MCF 10A (cell line): ENCODE measurements around the gene ZNF615. TPM values are rescaled to one million over a fixed set of nuclear protein-coding genes. Genes with fewer than 3 reads are reported as not detected.
"Not testable (repeated sequence)": the region's sequence is repeated elsewhere in the genome, so short reads cannot be mapped to it uniquely, and the experiment has no call there.

Experiments
- BruUV-seq: library from RNA; stranded (reverse); fragments of 400-500 nt; replicated peaks from 2 replicates; lab custom pipeline; 2021; lab: Mats Ljungman, UMichigan
- CTCF ChIA-PET: fragments of 300-600 bp; sonication (Branson Sonifier 250); formaldehyde crosslinking; extraction: SDS; loops from one replicate; lab custom pipeline; 2021; ENCODE audit warnings: antibody characterized with exemption, inconsistent platforms; lab: Yijun Ruan, JAX
- POLR2A ChIA-PET: fragments of 300-600, 350-650 bp; sonication (Branson Sonifier 250); formaldehyde crosslinking; extraction: SDS; loops from one replicate; lab custom pipeline; 2020; ENCODE audit warnings: antibody characterized with exemption, inconsistent platforms; lab: Yijun Ruan, JAX
- DNase-seq: peaks from one replicate; pipeline ENCODE4 v3.0.0-alpha.2; 2018; ENCODE audit not compliant: unreplicated experiment
- H3K27ac Mint-ChIP-seq: one replicate; pipeline ENCODE4 v1.8.0; 2022; ENCODE audit warnings: mild to moderate bottlenecking, low read depth, mixed read lengths; ENCODE audit not compliant: unreplicated experiment
- H3K27me3 Mint-ChIP-seq: one replicate; pipeline ENCODE4 v1.8.0; 2022; ENCODE audit warnings: mixed read lengths; ENCODE audit not compliant: insufficient read depth, unreplicated experiment
- H3K36me3 Mint-ChIP-seq: one replicate; pipeline ENCODE4 v1.8.0; 2022; ENCODE audit warnings: mild to moderate bottlenecking, moderate library complexity, mixed read lengths; ENCODE audit not compliant: insufficient read depth, unreplicated experiment
- H3K4me1 Mint-ChIP-seq: one replicate; pipeline ENCODE4 v1.8.0; 2022; ENCODE audit warnings: mixed read lengths; ENCODE audit not compliant: insufficient read depth, unreplicated experiment
- H3K4me3 Mint-ChIP-seq: one replicate; pipeline ENCODE4 v1.8.0; 2022; ENCODE audit warnings: mild to moderate bottlenecking, moderate library complexity, mixed read lengths; ENCODE audit not compliant: unreplicated experiment
- H3K9me3 Mint-ChIP-seq: one replicate; pipeline ENCODE4 v1.8.0; 2022; ENCODE audit warnings: mixed read lengths; ENCODE audit not compliant: unreplicated experiment
- intact Hi-C: fragments of 100-400 bp; cut with micrococcal nuclease; formaldehyde crosslinking; loops from 2 replicates; pipeline ENCODE4 v1.14.1; 2022
- total RNA-seq: library from RNA; stranded (reverse); gene quantifications from 2 replicates; pipeline ENCODE4 v1.2.3, GENCODE V29; 2022
- TF ChIP-seq, protein P1 (sequence below): fragments of 200-600 bp; IDR thresholded peaks from one replicate; pipeline ENCODE4 v1.8.0; 2022; ENCODE audit warnings: antibody characterized with exemption, mild to moderate bottlenecking; ENCODE audit not compliant: unreplicated experiment

The ZNF615 gene
- total RNA-seq, 1 experiment from 2014 or later = 7.3 TPM

DNA sequence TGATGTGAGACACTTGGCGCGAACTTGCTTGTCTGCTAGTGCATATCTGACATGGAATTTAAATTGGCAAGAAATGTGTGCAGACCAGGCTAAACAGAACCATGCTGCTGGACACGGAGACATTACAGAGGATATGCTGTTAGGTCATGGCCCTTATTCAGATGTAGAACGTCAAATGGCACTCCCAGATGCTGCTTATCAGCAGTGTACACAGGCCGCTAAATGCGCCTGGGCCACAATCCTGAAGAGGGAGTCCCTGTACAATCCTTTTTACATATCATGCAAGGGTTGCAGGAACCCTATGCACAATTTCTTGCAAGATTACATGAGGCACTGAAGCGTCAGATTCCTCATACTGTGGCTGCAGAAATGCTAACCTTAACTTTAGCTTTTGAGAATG, 30.7 kb downstream of the ZNF615 start:
- no peak for DNase-seq
- no peaks in the 10 kb centered on the region for H3K27me3 Mint-ChIP-seq
- ChIA-PET CTCF (interaction anchor here (1.2 kb wide), 1 partner anchor 168 kb away, joined by 3 read pairs; no protein-coding TSS in a partner anchor), POLR2A (no interaction called here)
- intact Hi-C loops = no loop called here
- TF ChIP-seq, protein P1, sequence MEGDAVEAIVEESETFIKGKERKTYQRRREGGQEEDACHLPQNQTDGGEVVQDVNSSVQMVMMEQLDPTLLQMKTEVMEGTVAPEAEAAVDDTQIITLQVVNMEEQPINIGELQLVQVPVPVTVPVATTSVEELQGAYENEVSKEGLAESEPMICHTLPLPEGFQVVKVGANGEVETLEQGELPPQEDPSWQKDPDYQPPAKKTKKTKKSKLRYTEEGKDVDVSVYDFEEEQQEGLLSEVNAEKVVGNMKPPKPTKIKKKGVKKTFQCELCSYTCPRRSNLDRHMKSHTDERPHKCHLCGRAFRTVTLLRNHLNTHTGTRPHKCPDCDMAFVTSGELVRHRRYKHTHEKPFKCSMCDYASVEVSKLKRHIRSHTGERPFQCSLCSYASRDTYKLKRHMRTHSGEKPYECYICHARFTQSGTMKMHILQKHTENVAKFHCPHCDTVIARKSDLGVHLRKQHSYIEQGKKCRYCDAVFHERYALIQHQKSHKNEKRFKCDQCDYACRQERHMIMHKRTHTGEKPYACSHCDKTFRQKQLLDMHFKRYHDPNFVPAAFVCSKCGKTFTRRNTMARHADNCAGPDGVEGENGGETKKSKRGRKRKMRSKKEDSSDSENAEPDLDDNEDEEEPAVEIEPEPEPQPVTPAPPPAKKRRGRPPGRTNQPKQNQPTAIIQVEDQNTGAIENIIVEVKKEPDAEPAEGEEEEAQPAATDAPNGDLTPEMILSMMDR = no peak
- no peak overlapping the region for H3K27ac Mint-ChIP-seq
- BruUV-seq = no TSS peak
- H3K36me3 Mint-ChIP-seq = peaks cover 31% of the 10 kb centered on the region
- H3K4me3 Mint-ChIP-seq = no peak overlapping the region
- peaks cover 14% of the 10 kb centered on the region for H3K9me3 Mint-ChIP-seq
- peaks cover 5% of the 10 kb centered on the region for H3K4me1 Mint-ChIP-seq

DNA sequence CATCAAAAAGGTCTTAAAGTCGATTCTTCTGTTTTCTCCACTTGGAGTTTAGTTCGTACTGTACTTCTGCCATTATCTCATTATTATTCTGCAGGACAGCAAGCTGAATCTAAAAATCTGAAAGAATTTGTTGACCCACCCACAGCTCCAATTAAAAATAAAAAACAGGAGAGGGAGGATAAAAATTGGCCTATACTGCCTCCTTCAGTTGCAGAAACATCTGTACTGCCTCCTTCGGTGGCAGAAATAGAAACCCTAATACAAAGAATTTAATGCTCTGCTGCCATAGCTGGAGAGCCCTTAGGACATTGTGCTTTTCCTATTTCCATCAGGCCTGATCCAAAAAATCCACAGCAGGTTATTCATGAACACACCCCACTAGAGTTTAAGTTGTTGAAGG, 31.2 kb downstream of the ZNF615 start:
- Mint-ChIP-seq H3K36me3 (peaks cover 36% of the 10 kb centered on the region), H3K4me3 (no peak overlapping the region), H3K27me3 (no peaks in the 10 kb centered on the region), H3K4me1 (peaks cover 5% of the 10 kb centered on the region), H3K9me3 (peaks cover 18% of the 10 kb centered on the region), H3K27ac (no peak overlapping the region)
- DNase-seq = no peak
- BruUV-seq = no TSS peak
- intact Hi-C loops = no loop called here
- POLR2A ChIA-PET = no interaction called here
- CTCF ChIA-PET = interaction anchor here (1.2 kb wide), 1 partner anchor 168 kb away, joined by 3 read pairs; no protein-coding TSS in a partner anchor
- TF ChIP-seq, protein P1 = no peak

DNA sequence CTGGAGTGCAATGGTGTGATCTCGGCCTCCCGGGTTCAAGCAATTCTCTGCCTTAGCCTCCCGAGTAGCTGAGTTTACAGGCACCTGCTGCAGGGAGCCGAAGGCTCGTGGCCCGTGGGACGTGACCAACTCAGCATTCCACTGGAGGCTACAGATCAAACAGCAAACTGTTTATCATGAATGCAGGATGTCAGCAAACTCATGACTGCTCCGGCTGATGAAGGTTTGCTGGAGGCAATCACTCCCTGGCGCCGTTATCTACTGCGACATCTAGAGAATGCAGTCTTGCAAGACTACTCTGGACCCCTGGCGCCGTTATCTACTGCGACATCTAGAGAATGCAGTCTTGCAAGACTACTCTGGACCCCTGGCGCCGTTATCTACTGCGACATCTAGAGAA, 32.2 kb downstream of the ZNF615 start:
- BruUV-seq, H3K4me3 Mint-ChIP-seq, H3K4me1 Mint-ChIP-seq, H3K27me3 Mint-ChIP-seq, DNase-seq, CTCF ChIA-PET, H3K27ac Mint-ChIP-seq, intact Hi-C loops, POLR2A ChIA-PET: not testable (repeated sequence)
- Mint-ChIP-seq H3K9me3 (peaks cover 24% of the 10 kb centered on the region), H3K36me3 (peaks cover 42% of the 10 kb centered on the region)

DNA sequence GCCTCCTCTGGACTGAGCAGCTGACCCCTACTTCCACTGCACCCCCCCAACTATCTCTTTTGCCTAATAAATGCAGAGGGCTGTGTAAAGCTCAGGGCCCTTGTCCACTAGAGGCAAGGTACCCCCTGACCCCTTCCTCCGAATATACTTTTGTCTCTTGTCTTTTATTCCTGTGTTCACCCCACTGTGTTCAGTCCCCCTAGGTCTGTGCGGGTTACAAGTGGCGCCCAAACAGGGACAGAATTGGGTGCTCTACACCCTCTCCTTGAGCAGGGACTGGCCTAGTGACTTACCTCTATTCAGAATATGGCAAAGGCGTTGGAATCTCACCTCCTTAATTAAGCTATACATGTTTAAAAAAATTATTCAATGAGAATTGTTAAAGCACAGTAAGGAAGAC, 36.4 kb downstream of the ZNF615 start:
- ChIA-PET POLR2A (no interaction called here), CTCF (interaction anchor here (0.6 kb wide), 1 partner anchor 255 kb away, joined by 4 read pairs; no protein-coding TSS in a partner anchor)
- intact Hi-C loops = no loop called here
- H3K4me1 Mint-ChIP-seq = no peaks in the 10 kb centered on the region
- peaks cover 66% of the 10 kb centered on the region for H3K36me3 Mint-ChIP-seq
- no peak overlapping the region for H3K27ac Mint-ChIP-seq
- H3K4me3 Mint-ChIP-seq = no peak overlapping the region
- peak; percentile 24 for DNase-seq
- TF ChIP-seq, protein P1 = no peak
- peaks cover 32% of the 10 kb centered on the region for H3K9me3 Mint-ChIP-seq
- no TSS peak for BruUV-seq
- no peaks in the 10 kb centered on the region for H3K27me3 Mint-ChIP-seq

DNA sequence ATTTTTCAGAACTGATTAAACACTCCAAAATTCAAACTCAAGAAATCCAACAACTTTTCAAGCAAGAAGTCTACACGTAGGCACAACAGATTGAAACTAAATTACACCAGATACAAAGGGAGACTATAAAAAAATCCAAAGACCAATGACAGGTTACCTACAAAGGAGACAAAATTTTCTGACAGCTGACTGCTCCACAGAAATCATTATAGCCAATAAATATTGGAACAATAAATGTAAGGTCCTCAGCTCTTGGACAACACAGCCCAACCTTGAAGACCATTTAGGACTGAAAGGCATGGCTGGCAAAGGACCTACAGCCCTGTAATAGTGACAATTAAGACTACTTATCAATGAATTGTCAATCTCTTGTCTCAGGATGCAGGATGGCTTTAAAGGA, 37.3 kb downstream of the ZNF615 start:
- intact Hi-C loops = no loop called here
- CTCF ChIA-PET = no interaction called here
- no peak overlapping the region for H3K4me3 Mint-ChIP-seq
- no TSS peak for BruUV-seq
- H3K36me3 Mint-ChIP-seq = peaks cover 69% of the 10 kb centered on the region
- no peaks in the 10 kb centered on the region for H3K4me1 Mint-ChIP-seq
- no peak for DNase-seq
- peaks cover 25% of the 10 kb centered on the region for H3K9me3 Mint-ChIP-seq
- TF ChIP-seq, protein P1 = no peak
- POLR2A ChIA-PET = no interaction called here
- no peaks in the 10 kb centered on the region for H3K27me3 Mint-ChIP-seq
- no peak overlapping the region for H3K27ac Mint-ChIP-seq
